ENCODE data around the gene PCNX2.

DNA sequence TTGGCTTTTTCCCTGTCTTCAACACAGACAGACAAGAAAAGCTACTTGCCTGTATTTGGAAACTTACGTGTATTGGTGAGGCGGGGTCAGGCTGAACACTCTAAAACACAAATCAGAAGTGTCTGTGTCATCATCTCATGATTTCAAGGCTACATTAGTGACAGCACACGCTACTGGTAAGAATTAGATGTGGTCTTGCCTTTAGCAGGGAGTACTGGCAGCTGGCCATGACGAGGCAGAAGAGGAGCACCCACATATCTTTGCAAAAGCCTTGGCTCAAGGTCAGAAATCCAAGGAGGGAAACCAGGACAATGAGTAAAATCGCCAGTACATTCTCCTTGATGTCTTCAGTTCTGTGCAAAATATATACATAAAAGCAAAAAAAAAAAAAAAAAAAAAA, 77.7 kb downstream of the PCNX2 start:
- TF ChIP-seq CTCF (IDR thresholded peaks at IDR 0.05) (no peak), POLR2A (IDR thresholded peaks at IDR 0.05) (no peak)
